Measurements from ENCODE around the gene INO80E.

INO80E gene

GRCh38 chr16:29993191-29993902 is 2.7 kb upstream of the INO80E start:
- Histone ChIP-seq H3K36me3 (ENCODE audit: insufficient read depth, low read length) (peaks cover 4% of the 10 kb centered on the region; the same call in 1 of the 2 replicates), H3K27me3 (ENCODE audit: insufficient read depth, low read length) (no peaks in the 10 kb centered on the region)

GRCh38 chr16:29993903-29994599 is 2.0 kb upstream of the INO80E start:
- peak overlapping the region; percentile 92 for H3K4me3 ChIP-seq (ENCODE audit: low read depth, low read length)
- peaks cover 5% of the 10 kb centered on the region for H3K79me2 ChIP-seq (ENCODE audit: control insufficient read depth, insufficient read depth, low read length, unreplicated experiment)
- peak overlapping the region; percentile 81 for H3K27ac ChIP-seq (ENCODE audit: low read depth, low read length)
- H3K27me3 ChIP-seq (ENCODE audit: insufficient read depth, low read length), result no peaks in the 10 kb centered on the region
- H3K36me3 ChIP-seq (ENCODE audit: insufficient read depth, low read length), result 0 out of 2 replicates have a peak, but pooled peaks cover 4% of the 10 kb centered on the region
- no peak overlapping the region for H2AFZ ChIP-seq (ENCODE audit: low read length, unreplicated experiment)
- H3K4me1 ChIP-seq (ENCODE audit: control insufficient read depth, insufficient read depth, low read length, unreplicated experiment), result peaks cover 18% of the 10 kb centered on the region

More at GRCh38 chr16:29993191-29993902, 2.7 kb upstream of the INO80E start:
- H3K4me1 ChIP-seq (ENCODE audit: control insufficient read depth, insufficient read depth, low read length, unreplicated experiment), result peaks cover 18% of the 10 kb centered on the region
- H3K79me2 ChIP-seq (ENCODE audit: control insufficient read depth, insufficient read depth, low read length, unreplicated experiment), result peaks cover 5% of the 10 kb centered on the region
- no peak overlapping the region for H3K27ac ChIP-seq (ENCODE audit: low read depth, low read length)
- H3K4me3 ChIP-seq (ENCODE audit: low read depth, low read length), result no peak overlapping the region
- no peak overlapping the region for H2AFZ ChIP-seq (ENCODE audit: low read length, unreplicated experiment)

GRCh38 chr16:29994600-29995323 is 1.3 kb upstream of the INO80E start:
- Histone ChIP-seq H3K79me2 (ENCODE audit: control insufficient read depth, insufficient read depth, low read length, unreplicated experiment) (peaks cover 5% of the 10 kb centered on the region), H2AFZ (ENCODE audit: low read length, unreplicated experiment) (peak overlapping the region; percentile 88), H3K4me1 (ENCODE audit: control insufficient read depth, insufficient read depth, low read length, unreplicated experiment) (peaks cover 18% of the 10 kb centered on the region), H3K27ac (ENCODE audit: low read depth, low read length) (peak overlapping the region; percentile 81), H3K27me3 (ENCODE audit: insufficient read depth, low read length) (no peaks in the 10 kb centered on the region), H3K36me3 (ENCODE audit: insufficient read depth, low read length) (peaks cover 9% of the 10 kb centered on the region; the same call in 1 of the 2 replicates), H3K4me3 (ENCODE audit: low read depth, low read length) (peak overlapping the region; percentile 92)

- Histone ChIP-seq H3K4me3 (ENCODE audit: low read depth, low read length) (peak within 1 kb of the TSS; percentile 92), H3K36me3 (ENCODE audit: insufficient read depth, low read length) (peaks cover 9% of the 10 kb centered on the region; the same call in 1 of the 2 replicates), H3K27me3 (ENCODE audit: insufficient read depth, low read length) (no peaks in the 10 kb centered on the region), H3K4me1 (ENCODE audit: control insufficient read depth, insufficient read depth, low read length, unreplicated experiment) (peaks cover 18% of the 10 kb centered on the region), H2AFZ (ENCODE audit: low read length, unreplicated experiment) (peak within 1 kb of the TSS; percentile 88), H3K27ac (ENCODE audit: low read depth, low read length) (peak within 1 kb of the TSS; percentile 81), H3K79me2 (ENCODE audit: control insufficient read depth, insufficient read depth, low read length, unreplicated experiment) (peaks cover 5% of the 10 kb centered on the region)
Observed at GRCh38 chr16:29995324-29995910, 624 bp upstream of the INO80E start, which contains the start of gene HIRIP3. Gene HIRIP3 (minus strand): TSS chr16:29995617. CDS start chr16:29995605, 12 bp downstream.

GRCh38 chr16:29996766-29997250 is 767 bp downstream of the INO80E start:
- peaks cover 9% of the 10 kb centered on the region; the same call in 1 of the 2 replicates for H3K36me3 ChIP-seq (ENCODE audit: insufficient read depth, low read length)
- no peak overlapping the region for H3K27ac ChIP-seq (ENCODE audit: low read depth, low read length)
- H3K79me2 ChIP-seq (ENCODE audit: control insufficient read depth, insufficient read depth, low read length, unreplicated experiment), result peaks cover 5% of the 10 kb centered on the region
- H2AFZ ChIP-seq (ENCODE audit: low read length, unreplicated experiment), result peak overlapping the region; percentile 43
- H3K27me3 ChIP-seq (ENCODE audit: insufficient read depth, low read length), result no peaks in the 10 kb centered on the region
- H3K4me3 ChIP-seq (ENCODE audit: low read depth, low read length), result peak overlapping the region; percentile 92
- H3K4me1 ChIP-seq (ENCODE audit: control insufficient read depth, insufficient read depth, low read length, unreplicated experiment), result peaks cover 18% of the 10 kb centered on the region

- H3K36me3 ChIP-seq (ENCODE audit: insufficient read depth, low read length), result peaks cover 5% of the 10 kb centered on the region; the same call in 1 of the 2 replicates
Observed at GRCh38 chr16:29999605-30000004, 3.6 kb downstream of the INO80E start.

GRCh38 chr16:30000735-30001631 is 4.9 kb downstream of the INO80E start:
- Histone ChIP-seq H3K4me3 (ENCODE audit: low read depth, low read length) (no peak overlapping the region), H3K27ac (ENCODE audit: low read depth, low read length) (no peak overlapping the region), H3K79me2 (ENCODE audit: control insufficient read depth, insufficient read depth, low read length, unreplicated experiment) (peaks cover 5% of the 10 kb centered on the region), H3K36me3 (ENCODE audit: insufficient read depth, low read length) (peaks cover 5% of the 10 kb centered on the region; the same call in 1 of the 2 replicates), H3K4me1 (ENCODE audit: control insufficient read depth, insufficient read depth, low read length, unreplicated experiment) (peaks cover 5% of the 10 kb centered on the region), H2AFZ (ENCODE audit: low read length, unreplicated experiment) (no peak overlapping the region), H3K27me3 (ENCODE audit: insufficient read depth, low read length) (no peaks in the 10 kb centered on the region)

More at GRCh38 chr16:29999605-30000004, 3.6 kb downstream of the INO80E start:
- Histone ChIP-seq H3K27me3 (ENCODE audit: insufficient read depth, low read length) (no peaks in the 10 kb centered on the region), H3K79me2 (ENCODE audit: control insufficient read depth, insufficient read depth, low read length, unreplicated experiment) (peaks cover 5% of the 10 kb centered on the region), H3K27ac (ENCODE audit: low read depth, low read length) (no peak overlapping the region), H3K4me3 (ENCODE audit: low read depth, low read length) (no peak overlapping the region), H3K4me1 (ENCODE audit: control insufficient read depth, insufficient read depth, low read length, unreplicated experiment) (peaks cover 9% of the 10 kb centered on the region), H2AFZ (ENCODE audit: low read length, unreplicated experiment) (no peak overlapping the region)

- no peak overlapping the region for H2AFZ ChIP-seq (ENCODE audit: low read length, unreplicated experiment)
- H3K27me3 ChIP-seq (ENCODE audit: insufficient read depth, low read length), result no peaks in the 10 kb centered on the region
- H3K36me3 ChIP-seq (ENCODE audit: insufficient read depth, low read length), result peaks cover 5% of the 10 kb centered on the region; the same call in 1 of the 2 replicates
- no peaks in the 10 kb centered on the region for H3K4me1 ChIP-seq (ENCODE audit: control insufficient read depth, insufficient read depth, low read length, unreplicated experiment)
- H3K79me2 ChIP-seq (ENCODE audit: control insufficient read depth, insufficient read depth, low read length, unreplicated experiment), result no peaks in the 10 kb centered on the region
- H3K27ac ChIP-seq (ENCODE audit: low read depth, low read length), result no peak overlapping the region
- no peak overlapping the region for H3K4me3 ChIP-seq (ENCODE audit: low read depth, low read length)
Observed at GRCh38 chr16:30002614-30003346, 6.7 kb downstream of the INO80E start.

Data from ACC112 (cell line).